ENCODE data around the gene CMTM5.
"Not testable (repeated sequence)": the region's sequence is repeated elsewhere in the genome, so short reads cannot be mapped to it uniquely, and the experiment has no call there.

Gene CMTM5

GRCh38 chr14:23416801-23417200 lies 40.0 kb downstream of the CMTM5 start:
- DNase-seq: no peak

- DNase-seq: not testable (repeated sequence)
These were observed 40.4 kb downstream of the CMTM5 start for GRCh38 chr14:23417269-23417668.

GRCh38 chr14:23418021-23418420 lies 41.2 kb downstream of the CMTM5 start:
- no peak for DNase-seq

GRCh38 chr14:23419646-23420045 lies 42.8 kb downstream of the CMTM5 start:
- not testable (repeated sequence) for DNase-seq

GRCh38 chr14:23421594-23421993 lies 44.7 kb downstream of the CMTM5 start:
- no peak for DNase-seq

GRCh38 chr14:23423657-23424056 lies 46.8 kb downstream of the CMTM5 start:
- no peak for DNase-seq

GRCh38 chr14:23425169-23425568 lies 48.3 kb downstream of the CMTM5 start:
- DNase-seq: no peak

GRCh38 chr14:23425798-23426197 lies 49.0 kb downstream of the CMTM5 start:
- DNase-seq: not testable (repeated sequence)

- no peak for DNase-seq
These were observed 52.0 kb downstream of the CMTM5 start for GRCh38 chr14:23428686-23429495.

Measured in NCI-H524 treated with DMSO at 0.1 percent for 48 hours (cell line).